Activated naive CD4-positive, alpha-beta T cell treated with anti-CD3 and anti-CD28 coated beads, Interleukin-2, amount 10 ng/mL, durations not matched to agents 7 days and 5 days (primary cell): ENCODE results near the gene YPEL2.

Experiments used
- CTCF ChIA-PET: fragments of 350-600 bp; sonication (Branson Sonifier 250); formaldehyde crosslinking; loops from one replicate; lab custom pipeline; 2021; ENCODE audit warnings: antibody characterized with exemption; lab: Charles Lee
- DNase-seq: peaks from one replicate; pipeline ENCODE4 v3.0.0-alpha.2; 2020
- H3K27ac Mint-ChIP-seq: one replicate; pipeline ENCODE4 v1.8.0; 2021; ENCODE audit warnings: mild to moderate bottlenecking, moderate library complexity, mixed read lengths
- H3K27me3 Mint-ChIP-seq: one replicate; pipeline ENCODE4 v1.8.0; 2021; ENCODE audit warnings: mild to moderate bottlenecking, mixed read lengths
- H3K36me3 Mint-ChIP-seq: one replicate; pipeline ENCODE4 v1.8.0; 2021; ENCODE audit warnings: mixed read lengths
- H3K4me1 Mint-ChIP-seq: one replicate; pipeline ENCODE4 v1.8.0; 2021; ENCODE audit warnings: mixed read lengths
- H3K4me3 Mint-ChIP-seq: one replicate; pipeline ENCODE4 v1.8.0; 2021; ENCODE audit warnings: mild to moderate bottlenecking, moderate library complexity, mixed read lengths
- H3K9me3 Mint-ChIP-seq: one replicate; pipeline ENCODE4 v1.8.0; 2021; ENCODE audit warnings: mixed read lengths

The YPEL2 gene

GRCh38 chr17:59370593-59371299 is 39.3 kb downstream of the YPEL2 start:
- Mint-ChIP-seq H3K27me3 (no peaks in the 10 kb centered on the region), H3K4me1 (peaks cover 70% of the 10 kb centered on the region), H3K36me3 (peaks cover 30% of the 10 kb centered on the region), H3K4me3 (no peak overlapping the region), H3K9me3 (no peaks in the 10 kb centered on the region), H3K27ac (no peak overlapping the region)
- CTCF ChIA-PET = no interaction called here
- DNase-seq = no peak

- no peak overlapping the region for H3K4me3 Mint-ChIP-seq
- peak overlapping the region; percentile 34 for H3K27ac Mint-ChIP-seq
Observed at GRCh38 chr17:59371416-59372100, 40.1 kb downstream of the YPEL2 start.

DNA sequence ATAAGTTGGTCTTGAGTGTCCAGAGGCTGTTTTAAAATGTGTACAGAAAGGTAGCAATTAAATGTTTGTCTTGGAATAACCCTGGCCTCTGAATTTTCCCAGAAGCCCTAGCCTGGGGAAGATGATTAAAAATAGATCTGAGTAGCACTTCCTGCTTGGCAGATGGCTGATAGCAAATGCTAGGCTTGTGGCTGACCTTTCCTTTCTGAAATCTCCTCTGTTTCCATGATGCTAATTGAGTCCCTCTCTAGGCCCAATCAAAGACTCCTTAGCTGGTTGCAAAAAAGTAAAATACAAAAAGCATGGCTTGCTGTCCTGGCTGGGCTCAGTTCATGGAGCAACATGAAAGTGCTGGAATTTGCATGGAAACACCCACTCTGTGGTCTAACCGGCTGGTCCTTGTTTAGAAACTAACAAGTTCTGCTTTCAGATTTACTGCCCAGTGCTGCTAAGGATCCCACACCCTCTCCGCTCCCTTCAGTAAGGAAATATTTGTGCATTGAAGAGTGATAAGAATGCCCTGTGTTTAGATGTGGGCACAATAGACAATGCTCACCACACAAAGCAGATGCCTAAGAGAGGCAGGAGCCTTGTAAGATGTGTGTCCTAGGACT is 40.8 kb downstream of the YPEL2 start:
- DNase-seq = no peak
- H3K4me3 Mint-ChIP-seq = no peak overlapping the region
- no peaks in the 10 kb centered on the region for H3K27me3 Mint-ChIP-seq
- H3K4me1 Mint-ChIP-seq = peaks cover 67% of the 10 kb centered on the region
- H3K27ac Mint-ChIP-seq = peak overlapping the region; percentile 17
- CTCF ChIA-PET = interaction anchor here (0.9 kb wide), 1 partner anchor 62 kb away, joined by 3 read pairs; no protein-coding TSS in a partner anchor
- H3K9me3 Mint-ChIP-seq = no peaks in the 10 kb centered on the region
- H3K36me3 Mint-ChIP-seq = peaks cover 28% of the 10 kb centered on the region

More at GRCh38 chr17:59371416-59372100, 40.1 kb downstream of the YPEL2 start:
- no peak for DNase-seq
- Mint-ChIP-seq H3K27me3 (no peaks in the 10 kb centered on the region), H3K4me1 (peaks cover 70% of the 10 kb centered on the region), H3K9me3 (no peaks in the 10 kb centered on the region), H3K36me3 (peaks cover 30% of the 10 kb centered on the region)
- CTCF ChIA-PET = no interaction called here

GRCh38 chr17:59373882-59374495 is 42.5 kb downstream of the YPEL2 start:
- no peak for DNase-seq
- Mint-ChIP-seq H3K27me3 (no peaks in the 10 kb centered on the region), H3K9me3 (no peaks in the 10 kb centered on the region), H3K27ac (peak overlapping the region; percentile 88), H3K4me3 (no peak overlapping the region), H3K36me3 (peaks cover 22% of the 10 kb centered on the region), H3K4me1 (peaks cover 61% of the 10 kb centered on the region)
- CTCF ChIA-PET = interaction anchor here (1.0 to 1.1 kb wide), 3 partner anchors 10 to 44 kb away, joined by 4 to 5 read pairs (median 4); no protein-coding TSS in a partner anchor

DNA sequence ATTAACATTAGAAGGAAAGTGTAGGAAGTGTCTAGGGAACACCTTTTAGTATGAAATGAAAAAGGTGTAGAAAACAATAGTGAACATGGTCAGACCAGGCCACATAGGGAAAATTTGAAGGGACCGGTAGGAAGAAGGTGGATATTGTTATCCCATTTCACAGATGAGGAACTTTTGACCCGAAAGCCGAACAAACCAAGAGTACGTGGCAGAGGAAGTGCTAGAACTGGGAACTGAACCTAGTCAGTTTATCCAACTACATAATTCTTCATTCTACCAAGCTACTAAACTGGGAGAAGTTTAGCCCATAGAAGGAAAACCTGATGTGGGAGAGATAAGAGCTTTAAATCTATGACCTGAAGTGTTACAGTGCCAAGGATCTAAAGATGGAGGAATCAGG is 43.2 kb downstream of the YPEL2 start:
- CTCF ChIA-PET = no interaction called here
- Mint-ChIP-seq H3K27ac (peak overlapping the region; percentile 88), H3K36me3 (peaks cover 22% of the 10 kb centered on the region), H3K27me3 (no peaks in the 10 kb centered on the region), H3K4me3 (no peak overlapping the region), H3K9me3 (no peaks in the 10 kb centered on the region), H3K4me1 (peaks cover 61% of the 10 kb centered on the region)
- DNase-seq = no peak

- H3K27ac Mint-ChIP-seq = peak overlapping the region; percentile 67
- CTCF ChIA-PET = interaction anchor here (0.6 to 1.5 kb wide), 3 partner anchors 46 to 65 kb away, joined by 3 read pairs; no protein-coding TSS in a partner anchor
- no peak overlapping the region for H3K4me3 Mint-ChIP-seq
- no peak for DNase-seq
- peaks cover 67% of the 10 kb centered on the region for H3K4me1 Mint-ChIP-seq
- no peaks in the 10 kb centered on the region for H3K9me3 Mint-ChIP-seq
- no peaks in the 10 kb centered on the region for H3K27me3 Mint-ChIP-seq
- H3K36me3 Mint-ChIP-seq = peaks cover 22% of the 10 kb centered on the region
Observed at GRCh38 chr17:59375857-59376256, 44.4 kb downstream of the YPEL2 start.

- Mint-ChIP-seq H3K27me3 (no peaks in the 10 kb centered on the region), H3K27ac (no peak overlapping the region)
- CTCF ChIA-PET = interaction anchor here (1.0 to 1.5 kb wide), 3 partner anchors 23 to 65 kb away, joined by 3 read pairs; no protein-coding TSS in a partner anchor
Observed at GRCh38 chr17:59376506-59376905, 45.1 kb downstream of the YPEL2 start.

GRCh38 chr17:59377410-59377809 is 46.0 kb downstream of the YPEL2 start:
- H3K27me3 Mint-ChIP-seq = no peaks in the 10 kb centered on the region
- CTCF ChIA-PET = interaction anchor here (1.2 kb wide), 1 partner anchor 23 kb away, joined by 3 read pairs; no protein-coding TSS in a partner anchor
- peaks cover 16% of the 10 kb centered on the region for H3K36me3 Mint-ChIP-seq
- H3K4me3 Mint-ChIP-seq = no peak overlapping the region
- no peaks in the 10 kb centered on the region for H3K9me3 Mint-ChIP-seq
- no peak for DNase-seq
- H3K27ac Mint-ChIP-seq = no peak overlapping the region
- peaks cover 65% of the 10 kb centered on the region for H3K4me1 Mint-ChIP-seq

More at GRCh38 chr17:59376506-59376905, 45.1 kb downstream of the YPEL2 start:
- Mint-ChIP-seq H3K36me3 (peaks cover 20% of the 10 kb centered on the region), H3K9me3 (no peaks in the 10 kb centered on the region), H3K4me3 (no peak overlapping the region), H3K4me1 (peaks cover 67% of the 10 kb centered on the region)
- no peak for DNase-seq

GRCh38 chr17:59378675-59379074 is 47.2 kb downstream of the YPEL2 start:
- Mint-ChIP-seq H3K4me1 (peaks cover 54% of the 10 kb centered on the region), H3K9me3 (no peaks in the 10 kb centered on the region), H3K4me3 (no peak overlapping the region), H3K27me3 (no peaks in the 10 kb centered on the region), H3K27ac (no peak overlapping the region), H3K36me3 (peaks cover 8% of the 10 kb centered on the region)
- CTCF ChIA-PET = interaction anchor here (0.7 kb wide), 1 partner anchor 10 kb away, joined by 3 read pairs; no protein-coding TSS in a partner anchor
- no peak for DNase-seq

DNA sequence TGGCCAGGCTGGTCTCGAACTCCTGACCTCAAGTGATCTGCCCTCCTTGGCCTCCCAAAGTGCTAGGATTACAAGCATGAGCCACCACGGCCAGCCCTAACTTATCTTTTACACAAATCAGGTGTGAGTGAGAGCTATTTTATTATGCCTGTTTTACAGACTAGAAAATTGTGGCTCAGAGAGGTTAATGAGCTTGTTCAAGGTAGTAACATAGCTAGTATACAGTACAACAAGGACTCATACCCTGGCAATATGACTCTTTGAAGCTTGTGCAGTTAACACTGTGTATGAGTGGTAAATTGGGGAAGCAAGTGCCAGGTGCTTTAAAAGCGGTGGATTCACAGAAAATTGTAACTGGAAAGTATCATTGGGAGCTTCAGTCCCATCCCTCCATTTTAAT is 49.0 kb downstream of the YPEL2 start:
- peaks cover 2% of the 10 kb centered on the region for H3K36me3 Mint-ChIP-seq
- no peaks in the 10 kb centered on the region for H3K27me3 Mint-ChIP-seq
- H3K9me3 Mint-ChIP-seq = no peaks in the 10 kb centered on the region
- no peak overlapping the region for H3K27ac Mint-ChIP-seq
- H3K4me1 Mint-ChIP-seq = peaks cover 36% of the 10 kb centered on the region
- no peak for DNase-seq
- H3K4me3 Mint-ChIP-seq = no peak overlapping the region
- CTCF ChIA-PET = interaction anchor here (1.4 kb wide), 1 partner anchor 48 kb away, joined by 4 read pairs; no protein-coding TSS in a partner anchor

DNA sequence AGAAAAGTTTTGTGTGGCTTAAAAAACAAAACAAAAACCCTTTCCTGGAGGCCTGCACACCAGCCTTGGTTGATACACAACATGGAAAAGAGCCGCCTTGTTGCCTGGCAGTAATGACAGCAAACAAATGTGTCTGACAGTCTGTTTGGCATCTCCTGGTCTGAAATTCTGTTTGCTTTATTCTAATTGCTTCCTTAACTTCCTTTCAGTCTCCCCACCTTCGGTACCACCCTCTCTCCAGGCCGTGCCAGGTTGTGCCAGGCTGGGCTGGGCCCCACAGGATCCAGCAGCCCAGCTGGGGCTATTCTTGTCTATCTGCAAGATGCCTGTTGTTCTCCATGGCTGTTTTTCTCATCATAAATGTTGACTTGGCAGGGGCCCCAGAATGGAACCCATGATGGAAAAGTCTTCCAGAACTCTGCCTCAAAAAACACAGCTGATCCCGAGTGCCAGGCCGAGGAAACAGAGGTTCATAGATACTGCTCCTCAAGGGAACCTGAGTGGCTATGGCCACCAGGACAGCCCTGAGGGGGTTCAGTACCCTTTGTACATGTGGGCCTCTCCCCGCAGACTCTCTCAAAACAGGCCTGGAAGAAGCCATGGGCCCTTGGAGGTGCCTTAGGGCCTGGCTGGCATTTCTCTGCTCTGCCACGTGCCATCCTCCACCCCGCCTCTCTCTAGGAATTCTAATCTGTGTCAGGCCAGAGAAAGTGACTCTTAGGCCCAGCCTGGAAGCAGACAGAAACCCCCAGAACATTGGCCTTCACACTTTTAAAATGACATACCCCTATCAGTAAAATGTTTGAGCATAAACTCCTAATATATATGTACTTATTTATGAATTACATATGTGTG is 50.5 kb downstream of the YPEL2 start:
- no peak for DNase-seq
- peaks cover 24% of the 10 kb centered on the region for H3K4me1 Mint-ChIP-seq
- CTCF ChIA-PET = no interaction called here
- H3K27me3 Mint-ChIP-seq = peaks cover 4% of the 10 kb centered on the region
- no peaks in the 10 kb centered on the region for H3K9me3 Mint-ChIP-seq
- peaks cover 2% of the 10 kb centered on the region for H3K36me3 Mint-ChIP-seq
- no peak overlapping the region for H3K4me3 Mint-ChIP-seq
- peak overlapping the region; percentile 16 for H3K27ac Mint-ChIP-seq

DNA sequence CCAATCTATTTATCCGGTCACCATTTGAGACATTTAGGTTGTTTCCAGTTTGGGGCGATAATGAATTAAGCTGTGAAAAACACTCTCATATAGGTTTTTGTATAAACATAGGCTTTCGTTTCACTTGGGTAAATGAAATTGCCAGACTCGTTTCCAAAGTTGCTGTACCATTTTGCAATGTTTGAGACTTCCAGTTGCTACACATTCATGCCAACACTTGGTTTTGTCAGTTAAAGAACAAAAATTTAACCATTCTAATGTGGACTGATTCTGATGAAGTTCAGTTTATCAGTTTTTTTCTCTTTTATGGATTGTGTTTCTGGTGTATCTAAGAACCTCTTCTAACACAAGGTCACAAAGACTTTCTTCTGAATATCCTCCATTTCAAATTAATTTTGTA is 52.4 kb downstream of the YPEL2 start:
- DNase-seq = no peak
- Mint-ChIP-seq H3K27ac (no peak overlapping the region), H3K4me3 (no peak overlapping the region), H3K27me3 (peaks cover 4% of the 10 kb centered on the region), H3K36me3 (peaks cover 2% of the 10 kb centered on the region), H3K9me3 (no peaks in the 10 kb centered on the region), H3K4me1 (peaks cover 20% of the 10 kb centered on the region)
- CTCF ChIA-PET = no interaction called here
